HPDE6-E6E7 (cell line): ENCODE measurements around the gene IL25.
A peak's percentile ranks its signal among the peaks of the same experiment; 100 is the strongest.
"Not testable (repeated sequence)": the region's sequence is repeated elsewhere in the genome, so short reads cannot be mapped to it uniquely, and the experiment has no call there.

Experiments used
- DNase-seq: peaks from one replicate; pipeline ENCODE4 v3.0.0; 2011; ENCODE audit warnings: missing footprints; ENCODE audit errors: extremely low spot score

IL25 gene

GRCh38 chr14:23375527-23376251 is 3.1 kb downstream of the IL25 start:
- DNase-seq, result no peak

GRCh38 chr14:23376482-23377197 is 4.0 kb downstream of the IL25 start, which contains the start of gene CMTM5:
Gene CMTM5 (plus strand): TSS chr14:23377046. CDS start chr14:23377252, 206 bp downstream.
- no peak for DNase-seq

- no peak for DNase-seq
Measured at GRCh38 chr14:23377198-23377550, 4.6 kb downstream of the IL25 start.

GRCh38 chr14:23377573-23378563 is 5.3 kb downstream of the IL25 start:
- no peak for DNase-seq

- no peak for DNase-seq
Measured at GRCh38 chr14:23378612-23379220, 6.1 kb downstream of the IL25 start.

- peak; percentile 74 for DNase-seq
Measured at GRCh38 chr14:23379366-23380196, 7.0 kb downstream of the IL25 start.

- DNase-seq, result no peak
Measured at GRCh38 chr14:23380197-23380914, 7.7 kb downstream of the IL25 start.

- DNase-seq, result no peak
Measured at GRCh38 chr14:23380976-23381375, 8.4 kb downstream of the IL25 start.

- no peak for DNase-seq
Measured at GRCh38 chr14:23381871-23382270, 9.3 kb downstream of the IL25 start.

GRCh38 chr14:23382276-23382675 is 9.7 kb downstream of the IL25 start:
- no peak for DNase-seq

- no peak for DNase-seq
Measured at GRCh38 chr14:23382731-23383440, 10.3 kb downstream of the IL25 start.

GRCh38 chr14:23384364-23385080 is 11.9 kb downstream of the IL25 start:
- DNase-seq, result no peak

- no peak for DNase-seq
Measured at GRCh38 chr14:23385244-23385641, 12.6 kb downstream of the IL25 start.

GRCh38 chr14:23385642-23386265 is 13.1 kb downstream of the IL25 start:
- no peak for DNase-seq

- not testable (repeated sequence) for DNase-seq
Measured at GRCh38 chr14:23386266-23386657, 13.7 kb downstream of the IL25 start.

- no peak for DNase-seq
Measured at GRCh38 chr14:23386999-23387398, 14.4 kb downstream of the IL25 start.

- DNase-seq, result no peak
Measured at GRCh38 chr14:23387916-23388882, 15.6 kb downstream of the IL25 start.
